ENCODE measurements around the gene ZNF70. TPM values are rescaled to one million over a fixed set of nuclear protein-coding genes. Genes with fewer than 3 reads are reported as not detected.

The ZNF70 gene
- total and polyA plus RNA-seq, 2 experiments from 2014 or later = 2.3 to 5.2 TPM

GRCh38 chr22:23781511-23782183, 30.7 kb upstream of the ZNF70 start:
- H3K9me3 ChIP-seq (ENCODE audit: low read depth) = no peaks in the 10 kb centered on the region
- no peak overlapping the region for H3K4me2 ChIP-seq
- no peaks in the 10 kb centered on the region for H4K20me1 ChIP-seq (ENCODE audit: insufficient read depth, poor library complexity, severe bottlenecking)
- H3K4me1 ChIP-seq (ENCODE audit: insufficient read depth) = peaks cover 36% of the 10 kb centered on the region
- H3K9me2 ChIP-seq (replicated peaks; ENCODE audit: insufficient read depth) = no peaks in the 10 kb centered on the region
- H3K27ac ChIP-seq = peak overlapping the region; percentile 53
- no peaks in the 10 kb centered on the region for H3K27me3 ChIP-seq
- H3K4me3 ChIP-seq = no peak overlapping the region
- H3K79me2 ChIP-seq = peaks cover 2% of the 10 kb centered on the region
- peak; percentile 61 for DNase-seq (ENCODE audit: low spot score)
- TF ChIP-seq EZH2 (IDR thresholded peaks at IDR 0.05; ENCODE audit: borderline replicate concordance) = no peak
- TF ChIP-seq EZH2phosphoT487 (IDR thresholded peaks at IDR 0.05; ENCODE audit: low read depth, severe bottlenecking, unreplicated experiment) = no peak
- no peak for TF ChIP-seq CTCF (IDR thresholded peaks at IDR 0.05; ENCODE audit: poor library complexity)
- WGBS (ENCODE audit: low lambda C conversion rate, missing lambda C conversion rate) = 70% methylated on average over 14 of the region's 14 CpGs
- H3K36me3 ChIP-seq (replicated peaks; ENCODE audit: insufficient read depth, low read depth) = no peaks in the 10 kb centered on the region
- no peak overlapping the region for H2AFZ ChIP-seq

GRCh38 chr22:23781065-23781464, 30.2 kb upstream of the ZNF70 start:
- Histone ChIP-seq H3K9me2 (replicated peaks; ENCODE audit: insufficient read depth) (no peaks in the 10 kb centered on the region), H3K27me3 (no peaks in the 10 kb centered on the region), H3K79me2 (no peaks in the 10 kb centered on the region), H3K36me3 (replicated peaks; ENCODE audit: insufficient read depth, low read depth) (no peaks in the 10 kb centered on the region), H3K27ac (peak overlapping the region; percentile 53), H4K20me1 (ENCODE audit: insufficient read depth, poor library complexity, severe bottlenecking) (no peaks in the 10 kb centered on the region), H3K4me3 (no peak overlapping the region), H3K9me3 (ENCODE audit: low read depth) (no peaks in the 10 kb centered on the region), H2AFZ (no peak overlapping the region), H3K4me2 (no peak overlapping the region), H3K4me1 (ENCODE audit: insufficient read depth) (peaks cover 31% of the 10 kb centered on the region)
- 91% methylated on average over 15 of the region's 15 CpGs for WGBS (ENCODE audit: low lambda C conversion rate, missing lambda C conversion rate)
- DNase-seq (ENCODE audit: low spot score) = no peak
- TF ChIP-seq EZH2 (IDR thresholded peaks at IDR 0.05; ENCODE audit: borderline replicate concordance) (no peak), EZH2phosphoT487 (IDR thresholded peaks at IDR 0.05; ENCODE audit: low read depth, severe bottlenecking, unreplicated experiment) (no peak), CTCF (IDR thresholded peaks at IDR 0.05; ENCODE audit: poor library complexity) (no peak)

- H3K4me1 ChIP-seq (ENCODE audit: insufficient read depth) = peaks cover 32% of the 10 kb centered on the region
- no peak overlapping the region for H3K4me2 ChIP-seq
Measured at GRCh38 chr22:23780146-23780748, 29.3 kb upstream of the ZNF70 start.

More at GRCh38 chr22:23780146-23780748, 29.3 kb upstream of the ZNF70 start:
- peaks cover under 1% of the 10 kb centered on the region for H3K79me2 ChIP-seq
- TF ChIP-seq CTCF (IDR thresholded peaks at IDR 0.05; ENCODE audit: poor library complexity) (no peak), EZH2 (IDR thresholded peaks at IDR 0.05; ENCODE audit: borderline replicate concordance) (no peak), EZH2phosphoT487 (IDR thresholded peaks at IDR 0.05; ENCODE audit: low read depth, severe bottlenecking, unreplicated experiment) (no peak)
- H4K20me1 ChIP-seq (ENCODE audit: insufficient read depth, poor library complexity, severe bottlenecking) = no peaks in the 10 kb centered on the region
- no peak overlapping the region for H3K27ac ChIP-seq
- no peak overlapping the region for H2AFZ ChIP-seq
- no peaks in the 10 kb centered on the region for H3K9me2 ChIP-seq (replicated peaks; ENCODE audit: insufficient read depth)
- no peaks in the 10 kb centered on the region for H3K9me3 ChIP-seq (ENCODE audit: low read depth)
- no peaks in the 10 kb centered on the region for H3K27me3 ChIP-seq
- no peak overlapping the region for H3K4me3 ChIP-seq
- WGBS (ENCODE audit: low lambda C conversion rate, missing lambda C conversion rate) = 90% methylated on average over 20 of the region's 20 CpGs
- H3K36me3 ChIP-seq (replicated peaks; ENCODE audit: insufficient read depth, low read depth) = no peaks in the 10 kb centered on the region
- no peak for DNase-seq (ENCODE audit: low spot score)

All from hepatocyte (in vitro differentiated cells).